HG03097 (cell line): ENCODE data around the gene GPR15LG.
A peak's percentile ranks its signal among the peaks of the same experiment; 100 is the strongest.

Experiments
- ATAC-seq: cut with Tn5 transposase; IDR thresholded peaks from one replicate; pipeline ENCODE4 v1.9.1; 2021; ENCODE audit not compliant: unreplicated experiment, low FRiP score

The GPR15LG gene

GRCh38 chr10:84190621-84191020 lies 17.0 kb downstream of the GPR15LG start:
- no peak for ATAC-seq

GRCh38 chr10:84191106-84191505 lies 17.5 kb downstream of the GPR15LG start:
- no peak for ATAC-seq

GRCh38 chr10:84193327-84193726 lies 19.7 kb downstream of the GPR15LG start:
- no peak for ATAC-seq

DNA sequence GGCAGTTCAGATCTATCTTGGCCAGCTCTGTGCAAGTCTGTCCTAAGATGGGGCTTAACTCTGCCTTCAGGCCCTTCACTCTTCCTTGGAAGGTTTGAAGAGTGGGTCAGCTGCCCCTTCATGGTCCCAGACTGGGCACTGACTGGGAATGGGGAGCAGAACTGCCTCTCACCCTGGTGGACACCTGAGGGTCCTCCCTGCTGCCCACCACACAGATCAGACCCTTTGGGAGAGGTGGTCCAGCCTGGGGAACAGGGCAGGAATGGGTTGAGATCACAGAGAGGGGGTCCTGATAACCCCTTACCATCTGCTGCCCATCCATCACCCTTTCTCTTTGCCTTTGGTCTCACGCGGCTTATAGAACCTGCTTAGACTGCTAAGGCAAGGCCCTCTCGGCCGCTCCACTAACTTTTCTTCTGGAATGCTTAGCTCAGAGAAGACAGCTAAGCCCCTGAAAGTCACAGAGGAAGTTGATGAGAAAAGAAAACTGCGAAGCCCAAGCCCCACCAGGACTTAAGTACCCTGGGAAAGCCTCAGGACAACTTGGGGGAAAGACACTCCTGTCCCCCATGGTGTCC lies 20.3 kb downstream of the GPR15LG start:
- no peak for ATAC-seq

DNA sequence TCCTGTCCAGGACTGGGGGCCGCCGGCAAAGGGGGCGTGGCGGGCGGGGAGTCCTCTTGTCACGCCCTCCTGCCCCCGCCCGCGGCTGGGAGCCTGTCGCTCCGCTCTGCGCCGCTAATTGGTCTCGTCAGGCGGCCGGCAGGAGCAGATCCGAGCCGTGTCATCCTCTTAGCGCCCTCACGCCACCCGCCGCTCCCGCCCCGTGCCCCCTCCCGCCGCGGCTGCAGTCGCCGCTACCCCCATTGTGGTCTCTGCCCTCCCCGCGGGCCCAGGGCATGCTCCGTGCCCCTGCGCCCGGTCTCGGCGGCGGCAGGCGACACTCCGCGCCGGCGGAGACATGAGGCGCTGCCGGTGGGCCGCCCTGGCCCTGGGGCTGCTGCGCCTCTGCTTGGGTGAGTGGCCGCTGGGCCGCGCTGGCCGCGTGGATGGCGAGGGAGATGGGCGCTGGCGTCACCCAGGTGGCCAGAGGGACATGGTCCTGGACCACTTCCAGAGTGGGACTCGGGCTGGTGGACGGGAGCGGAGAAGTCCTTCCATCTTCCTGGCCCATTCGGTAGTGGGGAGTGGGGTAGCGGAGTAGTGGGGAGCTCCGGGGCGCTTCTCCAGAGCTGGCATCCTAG lies 20.9 kb downstream of the GPR15LG start, which contains the start of gene CDHR1:
Gene CDHR1, plus strand, starts transcription at position 114 of the 620 bp plus-strand sequence. Its CDS starts 224 bp downstream, at position 338.
- ATAC-seq = peak; percentile 62

DNA sequence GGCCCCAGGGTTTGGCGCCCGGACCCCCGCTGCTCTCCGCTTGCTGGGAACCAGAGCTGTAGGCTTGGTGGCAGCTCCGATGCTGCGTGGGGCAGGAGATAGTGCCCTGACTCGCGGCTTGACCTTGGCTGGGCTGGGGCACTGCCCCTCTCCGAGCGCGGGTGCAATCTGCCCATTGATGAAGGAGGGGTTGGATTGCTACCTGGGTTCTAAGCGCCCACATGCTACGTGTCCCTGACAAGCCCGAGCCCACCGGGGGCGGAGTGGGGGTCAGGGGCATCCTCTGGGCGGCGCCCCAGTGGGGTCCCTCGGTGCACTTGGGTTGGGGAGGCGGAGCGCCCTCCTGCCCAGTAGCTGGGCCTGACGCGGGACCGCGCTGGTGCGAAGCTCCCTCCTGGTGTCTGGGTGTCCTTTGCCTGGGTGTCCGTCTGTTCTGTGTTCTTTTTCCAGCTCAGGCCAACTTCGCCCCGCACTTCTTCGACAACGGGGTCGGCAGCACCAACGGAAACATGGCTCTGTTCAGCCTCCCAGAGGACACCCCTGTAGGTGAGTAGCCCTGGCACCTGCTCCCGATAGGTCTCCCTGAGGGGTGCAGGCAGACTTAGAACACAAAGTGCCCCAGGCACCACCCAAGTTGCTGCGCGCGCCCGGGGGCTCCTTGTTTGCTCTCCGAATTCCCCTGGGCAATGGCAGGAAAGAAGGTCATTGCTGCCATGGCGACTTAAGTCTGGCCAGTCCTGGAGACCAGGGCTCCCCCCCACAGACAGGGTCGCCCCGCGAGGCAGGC lies 21.6 kb downstream of the GPR15LG start:
- ATAC-seq = no peak

- no peak for ATAC-seq
Observed at GRCh38 chr10:84196083-84196482, 22.5 kb downstream of the GPR15LG start.

DNA sequence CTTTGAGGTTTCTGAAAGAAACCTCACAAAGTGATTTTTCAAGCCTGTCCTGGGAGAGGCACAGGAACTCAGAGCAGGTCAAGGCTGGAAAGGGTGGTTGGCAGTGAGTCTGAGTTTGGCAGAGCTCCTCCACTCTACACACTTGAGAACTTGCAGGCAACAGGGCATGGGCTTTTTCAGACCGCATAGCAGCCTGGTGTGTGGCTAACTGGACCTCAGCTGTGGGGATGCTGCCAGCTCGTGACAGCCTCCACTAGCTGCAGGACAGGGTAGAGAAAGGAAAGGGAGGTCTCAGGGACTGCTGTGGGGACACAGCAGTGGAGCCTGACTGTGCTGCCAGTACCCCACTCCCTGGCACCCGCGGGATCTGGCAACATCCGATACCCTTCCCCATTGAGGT lies 23.3 kb downstream of the GPR15LG start:
- no peak for ATAC-seq

GRCh38 chr10:84197643-84198042 lies 24.0 kb downstream of the GPR15LG start:
- no peak for ATAC-seq

DNA sequence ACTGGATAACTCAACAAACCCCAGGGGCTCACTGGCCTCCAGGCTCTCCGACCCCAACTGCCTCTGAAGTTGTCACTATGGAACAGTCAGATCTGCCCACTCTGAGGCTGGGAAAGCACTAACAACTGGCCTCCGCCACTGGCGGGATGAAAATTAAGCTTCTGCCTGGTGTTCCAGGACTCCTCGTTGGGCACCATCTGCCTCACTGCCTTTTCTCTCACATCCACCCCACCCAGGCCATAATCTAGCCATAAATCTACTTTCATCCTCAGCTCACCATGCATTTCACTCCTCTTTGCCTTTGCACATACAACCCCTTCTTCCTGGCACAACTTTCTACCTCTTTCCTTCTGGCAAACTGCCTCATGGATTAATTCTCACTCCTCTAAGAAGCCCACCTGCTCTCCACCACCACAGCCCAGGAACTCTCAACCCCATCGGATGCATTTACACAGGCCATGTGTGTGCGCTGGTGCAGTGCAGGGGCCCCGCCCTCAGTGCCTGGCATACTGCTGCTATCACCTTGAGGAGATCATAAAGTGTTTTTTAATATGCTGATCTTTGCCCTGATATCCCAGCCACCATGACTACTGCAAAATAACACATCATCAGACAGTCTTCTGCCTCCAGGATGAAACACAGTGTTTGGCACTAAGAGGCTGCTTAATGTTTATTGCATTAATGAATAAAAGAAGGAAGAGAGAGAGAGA lies 24.8 kb downstream of the GPR15LG start:
- no peak for ATAC-seq

GRCh38 chr10:84200537-84201243 lies 27.1 kb downstream of the GPR15LG start:
- ATAC-seq = no peak

DNA sequence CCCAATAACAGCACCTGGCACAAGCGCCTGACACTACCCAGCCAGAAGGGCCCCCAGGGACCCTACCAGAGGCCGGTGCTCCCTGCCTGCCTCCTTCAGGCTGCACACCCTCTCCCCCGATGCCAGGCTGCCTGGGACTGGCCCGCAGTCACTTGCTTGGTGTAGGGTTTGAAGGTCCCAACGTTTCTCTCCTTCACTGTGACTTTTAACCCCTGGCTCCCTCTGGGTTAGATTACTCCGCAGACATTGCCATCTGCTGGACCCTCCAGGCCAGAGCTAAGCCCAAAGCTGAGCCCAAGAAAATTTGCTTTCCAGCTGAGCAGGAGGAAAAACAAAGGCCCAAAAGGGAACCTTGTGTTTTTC lies 27.6 kb downstream of the GPR15LG start:
- ATAC-seq = no peak

DNA sequence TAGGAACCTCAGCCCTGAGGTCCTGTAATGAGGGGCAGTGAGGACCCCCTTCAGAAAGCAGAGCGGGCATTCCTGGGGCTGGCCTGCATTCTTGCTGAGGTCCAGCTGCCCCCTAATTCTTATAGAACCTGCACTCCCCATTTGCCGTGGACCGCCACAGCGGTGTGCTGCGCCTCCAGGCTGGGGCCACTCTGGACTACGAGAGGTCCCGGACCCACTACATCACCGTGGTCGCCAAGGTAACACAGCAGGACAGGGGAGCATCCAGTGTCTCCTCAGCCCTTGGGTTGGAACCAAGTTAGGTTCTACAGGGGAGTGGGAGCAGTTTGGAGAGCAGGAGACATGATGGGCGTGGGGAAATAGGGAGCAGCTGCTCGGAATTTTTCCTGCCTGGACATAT lies 28.1 kb downstream of the GPR15LG start:
- ATAC-seq = no peak

GRCh38 chr10:84202349-84202748 lies 28.7 kb downstream of the GPR15LG start:
- ATAC-seq = no peak

DNA sequence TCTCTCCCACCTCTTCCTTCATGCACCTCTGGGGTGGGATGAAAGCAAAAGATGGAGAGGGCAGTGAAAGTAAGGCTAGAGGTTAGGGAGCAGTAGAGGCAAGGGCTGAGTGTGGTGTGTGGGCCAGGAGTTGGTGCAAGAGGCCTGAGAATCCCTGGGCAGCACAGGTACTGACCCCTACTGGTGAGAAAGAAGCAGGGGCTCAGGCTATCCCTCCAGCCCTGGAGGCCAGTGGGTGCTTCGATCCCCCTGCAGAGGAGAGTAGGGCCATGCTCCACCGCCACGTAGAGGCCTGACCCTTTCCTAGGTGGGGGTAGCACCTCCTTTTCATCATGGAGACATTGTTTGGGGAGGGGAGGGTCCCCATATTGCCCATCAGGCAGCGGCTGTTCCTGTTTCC lies 30.5 kb downstream of the GPR15LG start:
- no peak for ATAC-seq

GRCh38 chr10:84204610-84205009 lies 31.0 kb downstream of the GPR15LG start:
- no peak for ATAC-seq

GRCh38 chr10:84205049-84205852 lies 31.6 kb downstream of the GPR15LG start:
- peak; percentile 79 for ATAC-seq

DNA sequence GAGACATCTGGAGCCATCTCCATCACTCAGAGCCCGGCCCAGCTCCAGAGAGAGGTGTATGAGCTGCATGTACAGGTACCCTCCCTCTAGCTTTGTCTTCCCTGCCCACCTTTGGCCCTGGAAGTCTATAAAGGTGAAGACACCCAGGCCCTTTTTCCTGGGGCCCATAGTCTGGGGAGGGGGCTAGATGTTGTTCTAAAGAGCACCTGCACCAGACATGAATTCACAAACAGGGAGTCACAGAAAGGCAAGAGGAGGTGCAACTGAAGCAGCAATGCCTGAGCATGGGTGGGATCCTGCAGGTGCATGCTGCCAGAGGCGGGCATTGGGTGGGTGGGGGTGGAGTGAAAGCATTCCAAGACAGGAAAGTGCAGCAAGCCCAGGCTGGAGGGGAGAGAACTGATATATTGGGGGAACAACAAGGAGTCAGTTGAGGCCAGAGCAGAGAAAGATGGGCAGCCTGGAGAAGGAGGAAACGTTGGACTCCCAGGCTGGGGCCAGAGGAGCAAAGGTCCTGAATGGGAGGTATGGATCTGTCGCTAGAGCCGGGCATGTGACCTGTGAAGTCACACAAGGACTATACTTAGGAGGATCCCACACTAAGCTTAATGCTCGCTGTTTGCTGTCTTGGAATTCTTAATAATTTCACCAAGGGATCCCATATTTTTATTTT lies 32.4 kb downstream of the GPR15LG start:
- no peak for ATAC-seq

GRCh38 chr10:84208023-84208422 lies 34.4 kb downstream of the GPR15LG start:
- no peak for ATAC-seq
